ENCODE results near the gene CD84.
"Not testable (repeated sequence)": the region's sequence is repeated elsewhere in the genome, so short reads cannot be mapped to it uniquely, and the experiment has no call there.

CD84 gene

GRCh38 chr1:160540859-160541233 lies 38.5 kb downstream of the CD84 start:
- H3K27ac ChIP-seq (ENCODE audit: low read depth, low read length, severe bottlenecking) = peak overlapping the region; percentile 88

GRCh38 chr1:160539990-160540858 lies 39.1 kb downstream of the CD84 start:
- peak overlapping the region; percentile 88 for H3K27ac ChIP-seq (ENCODE audit: low read depth, low read length, severe bottlenecking)
- peaks cover 37% of the 10 kb centered on the region for H3K4me1 ChIP-seq (ENCODE audit: control insufficient read depth, insufficient read depth, low read length, poor library complexity, severe bottlenecking)
- H3K4me3 ChIP-seq (ENCODE audit: extremely low read depth, insufficient read depth, low read length, poor library complexity, severe bottlenecking) = no peak overlapping the region
- no peaks in the 10 kb centered on the region for H3K36me3 ChIP-seq (ENCODE audit: control insufficient read depth, insufficient read depth, low read length)
- WGBS, 2 experiments (ENCODE audit: insufficient coverage in 2 of 2) = 55 to 61% methylated on average over 4 to 6 of the region's 8 CpGs
- H3K9me3 ChIP-seq (ENCODE audit: control insufficient read depth, low read length) = no peaks in the 10 kb centered on the region

More at GRCh38 chr1:160540859-160541233, 38.5 kb downstream of the CD84 start:
- peaks cover 37% of the 10 kb centered on the region for H3K4me1 ChIP-seq (ENCODE audit: control insufficient read depth, insufficient read depth, low read length, poor library complexity, severe bottlenecking)
- no peak overlapping the region for H3K4me3 ChIP-seq (ENCODE audit: extremely low read depth, insufficient read depth, low read length, poor library complexity, severe bottlenecking)
- no peaks in the 10 kb centered on the region for H3K36me3 ChIP-seq (ENCODE audit: control insufficient read depth, insufficient read depth, low read length)
- H3K9me3 ChIP-seq (ENCODE audit: control insufficient read depth, low read length) = no peaks in the 10 kb centered on the region

- Histone ChIP-seq H3K36me3 (ENCODE audit: control insufficient read depth, insufficient read depth, low read length) (no peaks in the 10 kb centered on the region), H3K27ac (ENCODE audit: low read depth, low read length, severe bottlenecking) (peak overlapping the region; percentile 88), H3K9me3 (ENCODE audit: control insufficient read depth, low read length) (no peaks in the 10 kb centered on the region), H3K4me3 (ENCODE audit: extremely low read depth, insufficient read depth, low read length, poor library complexity, severe bottlenecking) (no peak overlapping the region), H3K4me1 (ENCODE audit: control insufficient read depth, insufficient read depth, low read length, poor library complexity, severe bottlenecking) (peaks cover 37% of the 10 kb centered on the region)
- 78 to 92% methylated on average over 5 to 6 of the region's 6 CpGs for WGBS, 2 experiments (ENCODE audit: insufficient coverage in 2 of 2)
Observed at GRCh38 chr1:160539684-160539989, 39.7 kb downstream of the CD84 start.

GRCh38 chr1:160538985-160539651 lies 40.2 kb downstream of the CD84 start:
- Histone ChIP-seq H3K4me3 (ENCODE audit: extremely low read depth, insufficient read depth, low read length, poor library complexity, severe bottlenecking) (no peak overlapping the region), H3K9me3 (ENCODE audit: control insufficient read depth, low read length) (no peaks in the 10 kb centered on the region), H3K36me3 (ENCODE audit: control insufficient read depth, insufficient read depth, low read length) (no peaks in the 10 kb centered on the region), H3K4me1 (ENCODE audit: control insufficient read depth, insufficient read depth, low read length, poor library complexity, severe bottlenecking) (peaks cover 37% of the 10 kb centered on the region), H3K27ac (ENCODE audit: low read depth, low read length, severe bottlenecking) (peak overlapping the region; percentile 88)
- 83% methylated on average over 1 to 2 of the region's 5 CpGs for WGBS, 2 experiments (ENCODE audit: insufficient coverage in 2 of 2)

- Histone ChIP-seq H3K4me1 (ENCODE audit: control insufficient read depth, insufficient read depth, low read length, poor library complexity, severe bottlenecking) (peaks cover 37% of the 10 kb centered on the region), H3K27ac (ENCODE audit: low read depth, low read length, severe bottlenecking) (no peak overlapping the region), H3K36me3 (ENCODE audit: control insufficient read depth, insufficient read depth, low read length) (no peaks in the 10 kb centered on the region), H3K4me3 (ENCODE audit: extremely low read depth, insufficient read depth, low read length, poor library complexity, severe bottlenecking) (no peak overlapping the region), H3K9me3 (ENCODE audit: control insufficient read depth, low read length) (no peaks in the 10 kb centered on the region)
- WGBS, 2 experiments (ENCODE audit: insufficient coverage in 2 of 2) = 88 to 100% methylated on average over 2 to 4 of the region's 8 CpGs
Observed at GRCh38 chr1:160537714-160538665, 41.3 kb downstream of the CD84 start.

GRCh38 chr1:160534823-160535605 lies 44.3 kb downstream of the CD84 start:
- H3K36me3 ChIP-seq (ENCODE audit: control insufficient read depth, insufficient read depth, low read length) = no peaks in the 10 kb centered on the region
- WGBS, 2 experiments (ENCODE audit: insufficient coverage in 2 of 2) = 100% methylated on average over 1 of the region's 3 CpGs
- no peak overlapping the region for H3K4me3 ChIP-seq (ENCODE audit: extremely low read depth, insufficient read depth, low read length, poor library complexity, severe bottlenecking)
- H3K9me3 ChIP-seq (ENCODE audit: control insufficient read depth, low read length) = peaks cover 6% of the 10 kb centered on the region
- no peak overlapping the region for H3K27ac ChIP-seq (ENCODE audit: low read depth, low read length, severe bottlenecking)
- peaks cover 10% of the 10 kb centered on the region for H3K4me1 ChIP-seq (ENCODE audit: control insufficient read depth, insufficient read depth, low read length, poor library complexity, severe bottlenecking)

GRCh38 chr1:160532557-160532813 lies 46.8 kb downstream of the CD84 start:
- 100% methylated on average over 1 of the region's 5 CpGs; no CpG with 5 or more reads in 1 of the 2 experiments for WGBS, 2 experiments (ENCODE audit: insufficient coverage in 2 of 2)
- H3K4me1 ChIP-seq (ENCODE audit: control insufficient read depth, insufficient read depth, low read length, poor library complexity, severe bottlenecking); H3K27ac ChIP-seq (ENCODE audit: low read depth, low read length, severe bottlenecking); H3K9me3 ChIP-seq (ENCODE audit: control insufficient read depth, low read length); H3K4me3 ChIP-seq (ENCODE audit: extremely low read depth, insufficient read depth, low read length, poor library complexity, severe bottlenecking); H3K36me3 ChIP-seq (ENCODE audit: control insufficient read depth, insufficient read depth, low read length): not testable (repeated sequence)

GRCh38 chr1:160531809-160532556 lies 47.3 kb downstream of the CD84 start:
- 92% methylated on average over 11 to 20 of the region's 29 CpGs for WGBS, 2 experiments (ENCODE audit: insufficient coverage in 2 of 2)
- not testable (repeated sequence) for H3K9me3 ChIP-seq (ENCODE audit: control insufficient read depth, low read length); H3K4me1 ChIP-seq (ENCODE audit: control insufficient read depth, insufficient read depth, low read length, poor library complexity, severe bottlenecking)

GRCh38 chr1:160529401-160529952 lies 49.8 kb downstream of the CD84 start:
- WGBS, 2 experiments (ENCODE audit: insufficient coverage in 2 of 2) = 82 to 86% methylated on average over 6 to 7 of the region's 7 CpGs
- not testable (repeated sequence) for H3K27ac ChIP-seq (ENCODE audit: low read depth, low read length, severe bottlenecking); H3K4me3 ChIP-seq (ENCODE audit: extremely low read depth, insufficient read depth, low read length, poor library complexity, severe bottlenecking); H3K4me1 ChIP-seq (ENCODE audit: control insufficient read depth, insufficient read depth, low read length, poor library complexity, severe bottlenecking); H3K36me3 ChIP-seq (ENCODE audit: control insufficient read depth, insufficient read depth, low read length); H3K9me3 ChIP-seq (ENCODE audit: control insufficient read depth, low read length)

More at GRCh38 chr1:160531809-160532556, 47.3 kb downstream of the CD84 start:
- H3K4me3 ChIP-seq (ENCODE audit: extremely low read depth, insufficient read depth, low read length, poor library complexity, severe bottlenecking); H3K27ac ChIP-seq (ENCODE audit: low read depth, low read length, severe bottlenecking); H3K36me3 ChIP-seq (ENCODE audit: control insufficient read depth, insufficient read depth, low read length): not testable (repeated sequence)

Measured in mesodermal cell (in vitro differentiated cells).